Measurements from ENCODE around the gene ANAPC10.

The ANAPC10 gene

GRCh38 chr4:144969821-144970220 lies 128.2 kb downstream of the ANAPC10 start:
- Histone ChIP-seq H2BK5ac (ENCODE audit: low read depth, low read length, poor library complexity, severe bottlenecking) (no peak overlapping the region), H3K4me1 (ENCODE audit: control insufficient read depth, insufficient read depth, low read depth, low read length) (no peaks in the 10 kb centered on the region), H3K79me1 (replicated peaks; ENCODE audit: low read length, poor library complexity, severe bottlenecking) (no peaks in the 10 kb centered on the region), H3K9ac (ENCODE audit: low read length) (no peak overlapping the region), H2AFZ (ENCODE audit: low read depth, low read length) (no peak overlapping the region), H3K4me2 (ENCODE audit: low read length, poor library complexity, severe bottlenecking) (no peak overlapping the region), H3K4me3 (ENCODE audit: insufficient read depth in 1 of 2, low read depth in 1 of 2, low read length in 2 of 2) (no peak overlapping the region), H4K8ac (ENCODE audit: low read length) (no peak overlapping the region), H3K4ac (ENCODE audit: low read depth in 1 of 2, low read length in 2 of 2) (no peak overlapping the region), H4K91ac (ENCODE audit: low read length) (no peak overlapping the region), H3K14ac (ENCODE audit: low read length in 2 of 2) (no peak overlapping the region), H2AK5ac (ENCODE audit: low read length, severe bottlenecking) (no peak overlapping the region), H3K23ac (ENCODE audit: low read length in 2 of 2) (no peak overlapping the region), H2BK120ac (ENCODE audit: low read depth, low read length) (no peak overlapping the region), H3K27ac (ENCODE audit: low read length, poor library complexity, severe bottlenecking) (no peak overlapping the region), H3K27me3 (ENCODE audit: control insufficient read depth in 1 of 2, insufficient read depth in 1 of 2, low read length in 2 of 2) (no peaks in the 10 kb centered on the region), H2BK12ac (ENCODE audit: low read length in 2 of 2) (no peak overlapping the region), H3K36me3 (ENCODE audit: control insufficient read depth in 1 of 2, insufficient read depth in 2 of 2, low read depth in 1 of 2, low read length in 2 of 2) (no peaks in the 10 kb centered on the region), H3K18ac (ENCODE audit: low read depth in 1 of 2, low read length in 2 of 2) (no peak overlapping the region), H2BK15ac (ENCODE audit: low read depth, poor library complexity, severe bottlenecking) (no peak overlapping the region), H3K9me3 (ENCODE audit: control insufficient read depth, low read length) (no peaks in the 10 kb centered on the region)
- DNase-seq: no peak
- no CpG with 5 or more reads among the region's 2 CpGs for WGBS

GRCh38 chr4:144968606-144969005 lies 129.4 kb downstream of the ANAPC10 start:
- Histone ChIP-seq H3K18ac (ENCODE audit: low read depth in 1 of 2, low read length in 2 of 2) (no peak overlapping the region), H2BK12ac (ENCODE audit: low read length in 2 of 2) (no peak overlapping the region), H2BK120ac (ENCODE audit: low read depth, low read length) (no peak overlapping the region), H3K4ac (ENCODE audit: low read depth in 1 of 2, low read length in 2 of 2) (no peak overlapping the region), H3K27ac (ENCODE audit: low read length, poor library complexity, severe bottlenecking) (no peak overlapping the region), H2AK5ac (ENCODE audit: low read length, severe bottlenecking) (no peak overlapping the region), H3K14ac (ENCODE audit: low read length in 2 of 2) (no peak overlapping the region), H4K91ac (ENCODE audit: low read length) (no peak overlapping the region), H3K9me3 (ENCODE audit: control insufficient read depth, low read length) (peaks cover 3% of the 10 kb centered on the region), H3K4me1 (ENCODE audit: control insufficient read depth, insufficient read depth, low read depth, low read length) (no peaks in the 10 kb centered on the region), H3K79me1 (replicated peaks; ENCODE audit: low read length, poor library complexity, severe bottlenecking) (no peaks in the 10 kb centered on the region), H3K9ac (ENCODE audit: low read length) (no peak overlapping the region), H2AFZ (ENCODE audit: low read depth, low read length) (no peak overlapping the region), H3K36me3 (ENCODE audit: control insufficient read depth in 1 of 2, insufficient read depth in 2 of 2, low read depth in 1 of 2, low read length in 2 of 2) (no peaks in the 10 kb centered on the region), H2BK15ac (ENCODE audit: low read depth, poor library complexity, severe bottlenecking) (no peak overlapping the region), H2BK5ac (ENCODE audit: low read depth, low read length, poor library complexity, severe bottlenecking) (no peak overlapping the region), H4K8ac (ENCODE audit: low read length) (no peak overlapping the region), H3K4me2 (ENCODE audit: low read length, poor library complexity, severe bottlenecking) (no peak overlapping the region), H3K23ac (ENCODE audit: low read length in 2 of 2) (no peak overlapping the region), H3K27me3 (ENCODE audit: control insufficient read depth in 1 of 2, insufficient read depth in 1 of 2, low read length in 2 of 2) (no peaks in the 10 kb centered on the region), H3K4me3 (ENCODE audit: insufficient read depth in 1 of 2, low read depth in 1 of 2, low read length in 2 of 2) (no peak overlapping the region)
- no peak for DNase-seq
- 100% methylated on average over 1 of the region's 3 CpGs for WGBS

- Histone ChIP-seq H2AK5ac (ENCODE audit: low read length, severe bottlenecking) (no peak overlapping the region), H3K36me3 (ENCODE audit: control insufficient read depth in 1 of 2, insufficient read depth in 2 of 2, low read depth in 1 of 2, low read length in 2 of 2) (no peaks in the 10 kb centered on the region), H2BK15ac (ENCODE audit: low read depth, poor library complexity, severe bottlenecking) (no peak overlapping the region), H2BK12ac (ENCODE audit: low read length in 2 of 2) (no peak overlapping the region), H4K8ac (ENCODE audit: low read length) (no peak overlapping the region), H3K18ac (ENCODE audit: low read depth in 1 of 2, low read length in 2 of 2) (no peak overlapping the region), H3K9me3 (ENCODE audit: control insufficient read depth, low read length) (peaks cover 5% of the 10 kb centered on the region), H2BK5ac (ENCODE audit: low read depth, low read length, poor library complexity, severe bottlenecking) (no peak overlapping the region), H3K23ac (ENCODE audit: low read length in 2 of 2) (no peak overlapping the region), H3K79me1 (replicated peaks; ENCODE audit: low read length, poor library complexity, severe bottlenecking) (no peaks in the 10 kb centered on the region), H3K9ac (ENCODE audit: low read length) (no peak overlapping the region), H3K4me2 (ENCODE audit: low read length, poor library complexity, severe bottlenecking) (no peak overlapping the region), H3K4me1 (ENCODE audit: control insufficient read depth, insufficient read depth, low read depth, low read length) (no peaks in the 10 kb centered on the region), H3K4me3 (ENCODE audit: insufficient read depth in 1 of 2, low read depth in 1 of 2, low read length in 2 of 2) (no peak overlapping the region), H4K91ac (ENCODE audit: low read length) (no peak overlapping the region), H2AFZ (ENCODE audit: low read depth, low read length) (no peak overlapping the region), H2BK120ac (ENCODE audit: low read depth, low read length) (no peak overlapping the region), H3K27me3 (ENCODE audit: control insufficient read depth in 1 of 2, insufficient read depth in 1 of 2, low read length in 2 of 2) (no peaks in the 10 kb centered on the region), H3K4ac (ENCODE audit: low read depth in 1 of 2, low read length in 2 of 2) (no peak overlapping the region), H3K14ac (ENCODE audit: low read length in 2 of 2) (no peak overlapping the region), H3K27ac (ENCODE audit: low read length, poor library complexity, severe bottlenecking) (no peak overlapping the region)
- no CpG with 5 or more reads among the region's 4 CpGs for WGBS
- no peak for DNase-seq
These were observed 130.8 kb downstream of the ANAPC10 start for GRCh38 chr4:144967161-144967560.

- Histone ChIP-seq H3K4me1 (ENCODE audit: control insufficient read depth, insufficient read depth, low read depth, low read length) (no peaks in the 10 kb centered on the region), H3K9ac (ENCODE audit: low read length) (no peak overlapping the region), H3K18ac (ENCODE audit: low read depth in 1 of 2, low read length in 2 of 2) (no peak overlapping the region), H4K8ac (ENCODE audit: low read length) (no peak overlapping the region), H3K27ac (ENCODE audit: low read length, poor library complexity, severe bottlenecking) (no peak overlapping the region), H3K4ac (ENCODE audit: low read depth in 1 of 2, low read length in 2 of 2) (no peak overlapping the region), H3K23ac (ENCODE audit: low read length in 2 of 2) (no peak overlapping the region), H2BK15ac (ENCODE audit: low read depth, poor library complexity, severe bottlenecking) (no peak overlapping the region), H3K79me1 (replicated peaks; ENCODE audit: low read length, poor library complexity, severe bottlenecking) (no peaks in the 10 kb centered on the region), H3K27me3 (ENCODE audit: control insufficient read depth in 1 of 2, insufficient read depth in 1 of 2, low read length in 2 of 2) (no peaks in the 10 kb centered on the region), H2AK5ac (ENCODE audit: low read length, severe bottlenecking) (no peak overlapping the region), H3K4me3 (ENCODE audit: insufficient read depth in 1 of 2, low read depth in 1 of 2, low read length in 2 of 2) (no peak overlapping the region), H2BK120ac (ENCODE audit: low read depth, low read length) (no peak overlapping the region), H3K4me2 (ENCODE audit: low read length, poor library complexity, severe bottlenecking) (no peak overlapping the region), H3K9me3 (ENCODE audit: control insufficient read depth, low read length) (peaks cover 5% of the 10 kb centered on the region), H2BK12ac (ENCODE audit: low read length in 2 of 2) (no peak overlapping the region), H3K36me3 (ENCODE audit: control insufficient read depth in 1 of 2, insufficient read depth in 2 of 2, low read depth in 1 of 2, low read length in 2 of 2) (no peaks in the 10 kb centered on the region), H4K91ac (ENCODE audit: low read length) (no peak overlapping the region), H3K14ac (ENCODE audit: low read length in 2 of 2) (no peak overlapping the region), H2BK5ac (ENCODE audit: low read depth, low read length, poor library complexity, severe bottlenecking) (no peak overlapping the region), H2AFZ (ENCODE audit: low read depth, low read length) (no peak overlapping the region)
- WGBS: 93% methylated on average over 4 of the region's 4 CpGs
- DNase-seq: no peak
These were observed 135.7 kb downstream of the ANAPC10 start for GRCh38 chr4:144962300-144962699.

Data from mesenchymal stem cell (in vitro differentiated cells and primary cell).